ENCODE data around the gene UGT1A1. TPM values are rescaled to one million over a fixed set of nuclear protein-coding genes. Genes with fewer than 3 reads are reported as not detected.

The UGT1A1 gene
- total RNA-seq, 1 experiment from 2014 or later = 0.33 TPM

- DNase-seq (no peak), ATAC-seq (no peak)
- Histone ChIP-seq H3K27ac (ENCODE audit: low read length) (no peak overlapping the region), H3K27me3 (ENCODE audit: low read length) (no peaks in the 10 kb centered on the region), H3K36me3 (ENCODE audit: low read depth, low read length) (no peaks in the 10 kb centered on the region), H3K4me3 (ENCODE audit: low read length) (no peak overlapping the region), H4K20me1 (ENCODE audit: low read length) (no peaks in the 10 kb centered on the region), H3F3A (ENCODE audit: low read length, unreplicated experiment) (no peaks in the 10 kb centered on the region), H2AFZ (ENCODE audit: low read length) (no peak overlapping the region), H3K9ac (ENCODE audit: low read length) (no peak overlapping the region), H3K79me2 (ENCODE audit: low read length) (no peaks in the 10 kb centered on the region), H3K9me2 (replicated peaks; ENCODE audit: low read length) (no peaks in the 10 kb centered on the region), H3K4me1 (ENCODE audit: insufficient read depth, low read length) (no peaks in the 10 kb centered on the region), H3K4me2 (ENCODE audit: low read length) (no peak overlapping the region), H3K9me3 (ENCODE audit: low read length) (no peaks in the 10 kb centered on the region)
- TF ChIP-seq CTCF (conservative IDR thresholded peaks at IDR 0.05; ENCODE audit: low read depth, low read length) (no peak), EZH2 (IDR thresholded peaks at IDR 0.05; ENCODE audit: low read length, unreplicated experiment) (no peak), EZH2phosphoT487 (IDR thresholded peaks at IDR 0.05; ENCODE audit: borderline replicate concordance, low read length) (no peak)
- intact Hi-C loops (cut with micrococcal nuclease) = no loop called here
- POLR2A ChIA-PET (ENCODE audit: unreplicated experiment) = no interaction called here
- BruUV-seq (replicated peaks) = no TSS peak
- CTCF ChIA-PET = no interaction called here
These were observed 48.2 kb downstream of the UGT1A1 start for GRCh38 chr2:233807966-233808935.

- POLR2A ChIA-PET (ENCODE audit: unreplicated experiment) = no interaction called here
- Histone ChIP-seq H3K9ac (ENCODE audit: low read length) (no peak overlapping the region), H3K79me2 (ENCODE audit: low read length) (no peaks in the 10 kb centered on the region), H3K9me3 (ENCODE audit: low read length) (no peaks in the 10 kb centered on the region), H3K4me1 (ENCODE audit: insufficient read depth, low read length) (no peaks in the 10 kb centered on the region), H3K27ac (ENCODE audit: low read length) (no peak overlapping the region), H3K4me3 (ENCODE audit: low read length) (no peak overlapping the region), H2AFZ (ENCODE audit: low read length) (no peak overlapping the region), H3K27me3 (ENCODE audit: low read length) (no peaks in the 10 kb centered on the region), H3K9me2 (replicated peaks; ENCODE audit: low read length) (no peaks in the 10 kb centered on the region), H4K20me1 (ENCODE audit: low read length) (no peaks in the 10 kb centered on the region), H3F3A (ENCODE audit: low read length, unreplicated experiment) (no peaks in the 10 kb centered on the region), H3K36me3 (ENCODE audit: low read depth, low read length) (no peaks in the 10 kb centered on the region), H3K4me2 (ENCODE audit: low read length) (no peak overlapping the region)
- no peak for DNase-seq
- no TSS peak for BruUV-seq (replicated peaks)
- CTCF ChIA-PET = no interaction called here
- intact Hi-C loops (cut with micrococcal nuclease) = no loop called here
- no peak for ATAC-seq
- TF ChIP-seq CTCF (conservative IDR thresholded peaks at IDR 0.05; ENCODE audit: low read depth, low read length) (no peak), EZH2 (IDR thresholded peaks at IDR 0.05; ENCODE audit: low read length, unreplicated experiment) (no peak), EZH2phosphoT487 (IDR thresholded peaks at IDR 0.05; ENCODE audit: borderline replicate concordance, low read length) (no peak)
These were observed 50.3 kb downstream of the UGT1A1 start for GRCh38 chr2:233810385-233810784.

- H3K4me3 ChIP-seq (ENCODE audit: low read length) = no peak overlapping the region
- CTCF ChIA-PET = no interaction called here
- H3K4me1 ChIP-seq (ENCODE audit: insufficient read depth, low read length) = no peaks in the 10 kb centered on the region
- no peaks in the 10 kb centered on the region for H3K79me2 ChIP-seq (ENCODE audit: low read length)
- DNase-seq = no peak
- no peaks in the 10 kb centered on the region for H3K36me3 ChIP-seq (ENCODE audit: low read depth, low read length)
- no peaks in the 10 kb centered on the region for H3K9me2 ChIP-seq (replicated peaks; ENCODE audit: low read length)
- TF ChIP-seq EZH2phosphoT487 (IDR thresholded peaks at IDR 0.05; ENCODE audit: borderline replicate concordance, low read length) (no peak), CTCF (conservative IDR thresholded peaks at IDR 0.05; ENCODE audit: low read depth, low read length) (no peak), EZH2 (IDR thresholded peaks at IDR 0.05; ENCODE audit: low read length, unreplicated experiment) (no peak)
- POLR2A ChIA-PET (ENCODE audit: unreplicated experiment) = no interaction called here
- no peak overlapping the region for H3K4me2 ChIP-seq (ENCODE audit: low read length)
- no TSS peak for BruUV-seq (replicated peaks)
- H3K9ac ChIP-seq (ENCODE audit: low read length) = no peak overlapping the region
- ATAC-seq = no peak
- no peaks in the 10 kb centered on the region for H3K27me3 ChIP-seq (ENCODE audit: low read length)
- no peaks in the 10 kb centered on the region for H4K20me1 ChIP-seq (ENCODE audit: low read length)
- intact Hi-C loops (cut with micrococcal nuclease) = no loop called here
- no peak overlapping the region for H2AFZ ChIP-seq (ENCODE audit: low read length)
- no peak overlapping the region for H3K27ac ChIP-seq (ENCODE audit: low read length)
- no peaks in the 10 kb centered on the region for H3K9me3 ChIP-seq (ENCODE audit: low read length)
- no peaks in the 10 kb centered on the region for H3F3A ChIP-seq (ENCODE audit: low read length, unreplicated experiment)
These were observed 51.0 kb downstream of the UGT1A1 start for GRCh38 chr2:233811087-233811486.

Data from PC-3 (cell line).